HepG2 (cell line): ENCODE data around the gene WDR87. TPM values are rescaled to one million over a fixed set of nuclear protein-coding genes. Genes with fewer than 3 reads are reported as not detected.

Source experiments
- ATF7 ChIP-seq, 2 experiments: fragments of 450-650 bp in 1 of 2; sonication (generic) in 1 of 2; formaldehyde crosslinking in 1 of 2; IDR thresholded peaks; 2 replicates each; pipeline versions ENCODE4 v1.4.0 to v1.6.1; 2016 to 2020; ENCODE audit warnings: antibody characterized with exemption in 1 of 2, mild to moderate bottlenecking in 1 of 2, missing genetic modification reagents in 1 of 2
- CREB1 ChIP-seq, 2 experiments: fragments of 450-650 bp in 1 of 2; IDR thresholded peaks; 2 replicates each; pipeline ENCODE4 v1.6.1; 2016 to 2017; ENCODE audit warnings: control low read depth in 1 of 2, mild to moderate bottlenecking in 1 of 2, missing compliant biosample characterization in 1 of 2, missing genetic modification characterization in 1 of 2
- EHMT2 ChIP-seq: fragments of 200-600 bp; sonication (generic); IDR thresholded peaks from 2 replicates; pipeline ENCODE4 v1.7.0; 2017; ENCODE audit warnings: antibody characterized with exemption, low read depth, low read length, borderline replicate concordance
- GATAD2A ChIP-seq: IDR thresholded peaks from 2 replicates; pipeline ENCODE4 v1.6.1; 2016
- HMG20B ChIP-seq: conservative IDR thresholded peaks from 2 replicates; pipeline ENCODE4 v1.6.1; 2016; ENCODE audit warnings: missing genetic modification reagents, missing compliant biosample characterization
- HOXA9 ChIP-seq: sonication (generic); formaldehyde crosslinking; IDR thresholded peaks from 2 replicates; pipeline ENCODE4 v1.8.1; 2022; ENCODE audit warnings: missing genetic modification reagents, mild to moderate bottlenecking, moderate library complexity, borderline replicate concordance
- HOXD1 ChIP-seq: sonication (generic); formaldehyde crosslinking; IDR thresholded peaks from 2 replicates; pipeline ENCODE4 v1.5.0; 2020; ENCODE audit warnings: missing genetic modification reagents
- MTF1 ChIP-seq: sonication (generic); formaldehyde crosslinking; IDR thresholded peaks from 2 replicates; pipeline ENCODE4 v1.5.0; 2020; ENCODE audit warnings: missing genetic modification reagents
- PITX1 ChIP-seq: sonication (generic); formaldehyde crosslinking; IDR thresholded peaks from 2 replicates; pipeline ENCODE4 v1.5.1; 2020; ENCODE audit warnings: mild to moderate bottlenecking, missing genetic modification reagents
- RORA ChIP-seq: sonication (generic); formaldehyde crosslinking; IDR thresholded peaks from 2 replicates; pipeline ENCODE4 v1.5.0; 2020; ENCODE audit warnings: mild to moderate bottlenecking, missing genetic modification reagents, moderate library complexity
- SALL1 ChIP-seq: sonication (generic); formaldehyde crosslinking; IDR thresholded peaks from 2 replicates; pipeline ENCODE4 v1.8.0; 2022; ENCODE audit warnings: mild to moderate bottlenecking, missing genetic modification reagents
- SOX6 ChIP-seq, 2 experiments: fragments of 450-650 bp in 1 of 2; sonication (generic) in 1 of 2; formaldehyde crosslinking in 1 of 2; IDR thresholded peaks; 2 replicates each; pipeline versions ENCODE4 v1.4.0 to v1.6.1; 2017 to 2020; ENCODE audit warnings: antibody characterized with exemption in 1 of 2, mild to moderate bottlenecking in 1 of 2, missing genetic modification reagents in 1 of 2
- THAP11 ChIP-seq: IDR thresholded peaks from 2 replicates; pipeline ENCODE4 v1.6.1; 2016; ENCODE audit warnings: missing biosample characterization, missing genetic modification reagents
- YEATS4 ChIP-seq: sonication (generic); formaldehyde crosslinking; IDR thresholded peaks from 2 replicates; pipeline ENCODE4 v1.4.0; 2020; ENCODE audit warnings: missing genetic modification reagents, borderline replicate concordance
- ZNF329 ChIP-seq: sonication (generic); formaldehyde crosslinking; IDR thresholded peaks from 2 replicates; pipeline ENCODE4 v1.9.0; 2021; ENCODE audit warnings: low read depth, mild to moderate bottlenecking, missing genetic modification reagents
- ZNF337 ChIP-seq: sonication (generic); formaldehyde crosslinking; IDR thresholded peaks from 2 replicates; pipeline ENCODE4 v1.5.1; 2020; ENCODE audit warnings: missing genetic modification reagents, low read depth, mild to moderate bottlenecking, borderline replicate concordance
- ZNF496 ChIP-seq: sonication (generic); formaldehyde crosslinking; IDR thresholded peaks from 2 replicates; pipeline ENCODE4 v1.8.1; 2023; ENCODE audit warnings: mild to moderate bottlenecking, moderate library complexity, missing genetic modification reagents; ENCODE audit not compliant: insufficient replicate concordance
- ZNF567 ChIP-seq: sonication (generic); formaldehyde crosslinking; IDR thresholded peaks from 2 replicates; pipeline ENCODE4 v1.8.1; 2023; ENCODE audit warnings: mild to moderate bottlenecking, missing genetic modification reagents, borderline replicate concordance
- polyA plus RNA-seq, 8 experiments: library from polyadenylated mRNA; depleted of rRNA in 3 of 8; stranded (reverse) in 7 of 8; unstranded in 1 of 8; fragments of >200 nt; fragmentation: Illumina TruSeq in 4 of 8; extraction: Trizol in 4 of 8; gene quantifications; 2 replicates each; pipeline versions ENCODE4 v1.2.1 to v1.2.3, GENCODE V29; 2011 to 2016; ENCODE audit warnings: low read depth in 4 of 8, missing spikeins in 1 of 8, mixed read lengths in 1 of 8; ENCODE audit not compliant: insufficient read depth in 1 of 8
- total RNA-seq, 5 experiments: library from RNA; depleted of rRNA; stranded (reverse); fragments of >200 nt; fragmentation: Illumina TruSeq; extraction: Trizol; gene quantifications; 2 replicates each; pipeline ENCODE4 v1.2.3, GENCODE V29; 2016; ENCODE audit warnings: low read depth in 1 of 5
- TF ChIP-seq, protein P1 (sequence below): sonication (generic); formaldehyde crosslinking; IDR thresholded peaks from 2 replicates; pipeline ENCODE4 v1.8.0; 2023; ENCODE audit warnings: mild to moderate bottlenecking, missing genetic modification reagents
- TF ChIP-seq, protein P2 (sequence below): IDR thresholded peaks from 2 replicates; pipeline ENCODE4 v1.6.1; 2016
- TF ChIP-seq, protein P3 (sequence below): sonication (generic); formaldehyde crosslinking; IDR thresholded peaks from 2 replicates; pipeline ENCODE4 v1.5.0; 2020; ENCODE audit warnings: mild to moderate bottlenecking, missing genetic modification reagents, moderate library complexity

WDR87 gene
- total and polyA plus RNA-seq, 2 of the 13 experiments (the other 11 are each of a cell fraction or from before 2014, with no cell fraction given): not detected

DNA sequence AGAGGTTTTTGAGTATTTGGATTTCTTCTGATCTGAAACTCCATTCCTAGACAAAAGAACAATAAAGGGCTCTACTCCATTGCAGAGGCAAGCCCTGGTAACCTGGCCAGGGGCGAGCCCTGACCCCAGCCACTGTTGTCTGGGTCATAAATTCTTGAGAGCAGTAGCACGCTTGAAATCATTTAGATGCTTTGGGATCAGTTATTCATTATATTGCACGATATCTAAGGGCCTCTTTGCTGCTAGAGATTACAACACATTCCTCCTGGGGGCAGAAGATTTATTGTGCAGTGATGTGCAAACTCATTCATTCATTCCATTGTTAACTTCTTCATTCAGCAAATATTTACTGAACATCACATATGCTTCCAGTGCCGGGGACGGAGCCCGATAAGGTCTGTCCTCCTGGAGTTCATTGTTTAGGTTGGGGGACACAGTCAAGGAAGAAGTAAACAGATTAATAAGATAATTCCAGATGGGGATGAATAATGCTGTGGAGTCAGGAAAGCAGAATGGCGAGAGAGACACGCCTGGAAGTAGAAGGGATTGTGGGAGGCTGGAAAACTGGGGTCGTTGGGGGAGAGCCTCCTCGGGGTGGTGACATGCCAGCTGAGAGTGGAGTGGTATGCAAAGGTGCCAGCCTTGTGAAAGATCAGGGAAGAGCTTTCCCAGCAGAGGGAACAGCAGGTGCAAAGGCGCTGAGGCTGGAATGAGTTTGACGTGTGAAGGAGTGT, 35.6 kb upstream of the WDR87 start (continued):
- TF ChIP-seq, protein P1, sequence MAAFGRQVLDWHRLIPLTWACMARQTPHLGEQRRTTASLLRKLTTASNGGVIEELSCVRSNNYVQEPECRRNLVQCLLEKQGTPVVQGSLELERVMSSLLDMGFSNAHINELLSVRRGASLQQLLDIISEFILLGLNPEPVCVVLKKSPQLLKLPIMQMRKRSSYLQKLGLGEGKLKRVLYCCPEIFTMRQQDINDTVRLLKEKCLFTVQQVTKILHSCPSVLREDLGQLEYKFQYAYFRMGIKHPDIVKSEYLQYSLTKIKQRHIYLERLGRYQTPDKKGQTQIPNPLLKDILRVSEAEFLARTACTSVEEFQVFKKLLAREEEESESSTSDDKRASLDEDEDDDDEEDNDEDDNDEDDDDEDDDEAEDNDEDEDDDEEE (CRISPR knock-in tag): no peak
- TF ChIP-seq ATF7 (IDR thresholded peaks at IDR 0.05): no peak
- TF ChIP-seq ATF7 (CRISPR knock-in tag; IDR thresholded peaks at IDR 0.05): no peak
- no peak for TF ChIP-seq SOX6 (IDR thresholded peaks at IDR 0.05)
- peak; percentile 64 for TF ChIP-seq SOX6 (CRISPR knock-in tag; IDR thresholded peaks at IDR 0.05)
- TF ChIP-seq ZNF329: no peak
- TF ChIP-seq RORA: no peak
- TF ChIP-seq THAP11 (CRISPR knock-in tag): 0 out of 2 replicates have a peak, but pooled peaks have one; percentile 3
- TF ChIP-seq PITX1 (CRISPR knock-in tag): no peak
- no peak for TF ChIP-seq HOXD1 (CRISPR knock-in tag)
- no peak for TF ChIP-seq CREB1 (IDR thresholded peaks at IDR 0.05)
- TF ChIP-seq CREB1 (CRISPR knock-in tag; IDR thresholded peaks at IDR 0.05): 0 out of 2 replicates have a peak, but pooled peaks have one; percentile 8
- TF ChIP-seq SALL1 (CRISPR knock-in tag): no peak
- no peak for TF ChIP-seq YEATS4 (CRISPR knock-in tag)
- no peak for TF ChIP-seq MTF1 (CRISPR knock-in tag)
- TF ChIP-seq ZNF567: no peak
- TF ChIP-seq HOXA9 (CRISPR knock-in tag): no peak
- TF ChIP-seq, protein P2, sequence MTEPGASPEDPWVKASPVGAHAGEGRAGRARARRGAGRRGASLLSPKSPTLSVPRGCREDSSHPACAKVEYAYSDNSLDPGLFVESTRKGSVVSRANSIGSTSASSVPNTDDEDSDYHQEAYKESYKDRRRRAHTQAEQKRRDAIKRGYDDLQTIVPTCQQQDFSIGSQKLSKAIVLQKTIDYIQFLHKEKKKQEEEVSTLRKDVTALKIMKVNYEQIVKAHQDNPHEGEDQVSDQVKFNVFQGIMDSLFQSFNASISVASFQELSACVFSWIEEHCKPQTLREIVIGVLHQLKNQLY (CRISPR knock-in tag): no peak
- no peak for TF ChIP-seq EHMT2
- no peak for TF ChIP-seq ZNF337 (CRISPR knock-in tag)
- TF ChIP-seq, protein P3, sequence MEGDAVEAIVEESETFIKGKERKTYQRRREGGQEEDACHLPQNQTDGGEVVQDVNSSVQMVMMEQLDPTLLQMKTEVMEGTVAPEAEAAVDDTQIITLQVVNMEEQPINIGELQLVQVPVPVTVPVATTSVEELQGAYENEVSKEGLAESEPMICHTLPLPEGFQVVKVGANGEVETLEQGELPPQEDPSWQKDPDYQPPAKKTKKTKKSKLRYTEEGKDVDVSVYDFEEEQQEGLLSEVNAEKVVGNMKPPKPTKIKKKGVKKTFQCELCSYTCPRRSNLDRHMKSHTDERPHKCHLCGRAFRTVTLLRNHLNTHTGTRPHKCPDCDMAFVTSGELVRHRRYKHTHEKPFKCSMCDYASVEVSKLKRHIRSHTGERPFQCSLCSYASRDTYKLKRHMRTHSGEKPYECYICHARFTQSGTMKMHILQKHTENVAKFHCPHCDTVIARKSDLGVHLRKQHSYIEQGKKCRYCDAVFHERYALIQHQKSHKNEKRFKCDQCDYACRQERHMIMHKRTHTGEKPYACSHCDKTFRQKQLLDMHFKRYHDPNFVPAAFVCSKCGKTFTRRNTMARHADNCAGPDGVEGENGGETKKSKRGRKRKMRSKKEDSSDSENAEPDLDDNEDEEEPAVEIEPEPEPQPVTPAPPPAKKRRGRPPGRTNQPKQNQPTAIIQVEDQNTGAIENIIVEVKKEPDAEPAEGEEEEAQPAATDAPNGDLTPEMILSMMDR (CRISPR knock-in tag): no peak
- peak; percentile 6; the same call in 1 of the 2 replicates for TF ChIP-seq GATAD2A
- no peak for TF ChIP-seq ZNF496 (CRISPR knock-in tag)
- no peak for TF ChIP-seq HMG20B (CRISPR knock-in tag)
- TF ChIP-seq, all 625 proteins: peak for 10
